Gastroesophageal sphincter (tissue), 3 donors: ENCODE results near the gene LSS.
"Not testable (repeated sequence)": the region's sequence is repeated elsewhere in the genome, so short reads cannot be mapped to it uniquely, and the experiment has no call there.

Experiments
- CTCF ChIP-seq, 4 experiments: fragments of 200-600 bp in 2 of 4; fragments of 450-650 bp in 2 of 4; sonication (generic) in 1 of 4; IDR thresholded peaks; one replicate each; pipeline ENCODE4 v1.5.1; 2017 to 2019; ENCODE audit warnings: antibody characterized with exemption in 4 of 4, mild to moderate bottlenecking in 2 of 4, moderate library complexity in 2 of 4
- EP300 ChIP-seq: sonication (generic); formaldehyde crosslinking; IDR thresholded peaks from one replicate; pipeline ENCODE4 v1.6.1; 2017; ENCODE audit warnings: antibody characterized with exemption, mild to moderate bottlenecking
- POLR2A ChIP-seq, 2 donors: fragments of 450-650 bp; IDR thresholded peaks; one replicate each; pipeline ENCODE4 v1.6.1; 2017; ENCODE audit warnings: antibody characterized with exemption in 2 of 2, mild to moderate bottlenecking in 2 of 2, moderate library complexity in 1 of 2
- POLR2AphosphoS5 ChIP-seq: sonication (generic); formaldehyde crosslinking; IDR thresholded peaks from one replicate; pipeline ENCODE4 v1.6.1; 2017; ENCODE audit warnings: antibody characterized with exemption

GRCh38 chr21:46183337-46183909 is 45.2 kb downstream of the LSS start:
- TF ChIP-seq CTCF (IDR thresholded peaks at IDR 0.05); POLR2A (IDR thresholded peaks at IDR 0.05); POLR2AphosphoS5; EP300: not testable (repeated sequence)
